Gastrocnemius medialis (tissue), 4 donors: ENCODE measurements around the gene VWA1. TPM values are rescaled to one million over a fixed set of nuclear protein-coding genes. Genes with fewer than 3 reads are reported as not detected.

ENCODE experiments used
- ATAC-seq, 2 donors: fragments of 150-250 bp; one replicate each; pipeline ENCODE4 v1.9.1; 2016
- DNase-seq, 2 donors: peaks; one replicate each; pipeline ENCODE4 v3.0.0-alpha.2; 2019
- H3K27ac ChIP-seq, 4 donors: fragments of 200-600 bp; sonication (generic); 1 replicate in 1 of 4; 2 replicates in 3 of 4; pipeline ENCODE4 v1.5.1; 2016 to 2018; ENCODE audit warnings: mild to moderate bottlenecking in 2 of 4, moderate library complexity in 1 of 4
- H3K27me3 ChIP-seq, 3 donors: fragments of 200-600 bp; sonication (generic) in 2 of 3; 1 replicate in 1 of 3; 2 replicates in 2 of 3; pipeline versions ENCODE4 v1.5.1 to v1.6.0; 2016 to 2019; ENCODE audit warnings: mild to moderate bottlenecking in 1 of 3, moderate library complexity in 1 of 3
- H3K36me3 ChIP-seq, 2 donors: fragments of 200-600 bp; sonication (generic) in 1 of 2; one replicate each; pipeline ENCODE4 v1.5.1; 2017 to 2018
- H3K4me1 ChIP-seq, 2 donors: fragments of 200-600 bp; sonication (generic) in 1 of 2; one replicate each; pipeline ENCODE4 v1.5.1; 2016 to 2017; ENCODE audit warnings: mild to moderate bottlenecking in 2 of 2
- H3K4me3 ChIP-seq, 4 donors: fragments of 200-600 bp; sonication (generic) in 3 of 4; 1 replicate in 1 of 4; 2 replicates in 3 of 4; pipeline ENCODE4 v1.5.1; 2016 to 2019; ENCODE audit warnings: mild to moderate bottlenecking in 2 of 4
- H3K9me3 ChIP-seq, 3 donors: fragments of 200-600 bp; sonication (generic) in 2 of 3; 1 replicate in 1 of 3; 2 replicates in 2 of 3; pipeline ENCODE4 v1.5.1; 2016 to 2019
- POLR2A ChIP-seq, 2 donors: fragments of 450-650 bp; IDR thresholded peaks; one replicate each; pipeline ENCODE4 v1.6.1; 2017; ENCODE audit warnings: antibody characterized with exemption in 2 of 2, mild to moderate bottlenecking in 2 of 2, moderate library complexity in 2 of 2
- in situ Hi-C, 4 donors: fragments of 200-750 bp; cut with MboI; loops; one replicate each; pipeline versions ENCODE4 v1.15.0 to v1.8.0; 2017; ENCODE audit warnings: low sequenced_read_pairs in 4 of 4
- intact Hi-C: fragments of 100-400 bp; cut with DNase I; formaldehyde crosslinking; loops from one replicate; pipeline ENCODE4 v1.15.1; 2023; ENCODE audit warnings: low total_unique reads
- total RNA-seq, 4 donors: library from RNA; depleted of rRNA; stranded (reverse); fragments of >200 nt; gene quantifications; one replicate each; pipeline versions ENCODE4 v1.1.0 to v1.2.3, GENCODE V29; 2016
- TF ChIP-seq, protein P1 (sequence below), 5 experiments: fragments of 450-650 bp in 3 of 5; fragments of 200-600 bp in 2 of 5; sonication (generic) in 2 of 5; IDR thresholded peaks in 4 of 5; conservative IDR thresholded peaks in 1 of 5; 1 replicate in 4 of 5; 2 replicates in 1 of 5; pipeline ENCODE4 v1.5.1; 2016 to 2019; ENCODE audit warnings: antibody characterized with exemption in 5 of 5, mild to moderate bottlenecking in 3 of 5, moderate library complexity in 3 of 5

VWA1 gene
- total RNA-seq, 4 donors from 2014 or later: 2.1 to 8.3 (median 6.0) TPM

DNA sequence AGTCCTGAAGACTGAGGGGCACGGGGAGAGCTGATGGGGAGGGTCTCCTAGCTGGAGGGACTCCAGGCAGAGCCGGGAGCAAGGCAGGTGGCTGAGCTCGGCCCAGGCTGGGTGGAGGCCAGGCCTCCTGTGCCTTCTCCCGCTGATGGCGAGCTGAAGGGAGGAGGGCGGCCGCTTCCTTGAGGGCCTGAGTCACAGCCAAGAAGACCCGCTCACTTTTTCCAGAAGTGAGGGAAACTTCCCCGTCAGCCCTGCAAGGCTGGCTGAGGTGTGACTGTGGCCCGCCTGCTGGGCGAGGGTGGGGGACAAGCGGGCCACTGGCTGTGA lies 1.7 kb upstream of the VWA1 start:
- H3K4me3 ChIP-seq: peak overlapping the region in 3 of 4 donors; percentile 11 to 28 (median 21)
- H3K9me3 ChIP-seq: no peaks in the 10 kb centered on the region
- in situ Hi-C loops: no loop called here
- intact Hi-C loops: no loop called here
- H3K36me3 ChIP-seq: no peaks in the 10 kb centered on the region
- no peak for ATAC-seq
- H3K4me1 ChIP-seq: peaks cover 32 to 64% of the 10 kb centered on the region in 2 donors
- peak overlapping the region; percentile 76 to 81 (median 78) for H3K27ac ChIP-seq
- DNase-seq: no peak
- TF ChIP-seq POLR2A (IDR thresholded peaks at IDR 0.05): no peak
- TF ChIP-seq, protein P1, sequence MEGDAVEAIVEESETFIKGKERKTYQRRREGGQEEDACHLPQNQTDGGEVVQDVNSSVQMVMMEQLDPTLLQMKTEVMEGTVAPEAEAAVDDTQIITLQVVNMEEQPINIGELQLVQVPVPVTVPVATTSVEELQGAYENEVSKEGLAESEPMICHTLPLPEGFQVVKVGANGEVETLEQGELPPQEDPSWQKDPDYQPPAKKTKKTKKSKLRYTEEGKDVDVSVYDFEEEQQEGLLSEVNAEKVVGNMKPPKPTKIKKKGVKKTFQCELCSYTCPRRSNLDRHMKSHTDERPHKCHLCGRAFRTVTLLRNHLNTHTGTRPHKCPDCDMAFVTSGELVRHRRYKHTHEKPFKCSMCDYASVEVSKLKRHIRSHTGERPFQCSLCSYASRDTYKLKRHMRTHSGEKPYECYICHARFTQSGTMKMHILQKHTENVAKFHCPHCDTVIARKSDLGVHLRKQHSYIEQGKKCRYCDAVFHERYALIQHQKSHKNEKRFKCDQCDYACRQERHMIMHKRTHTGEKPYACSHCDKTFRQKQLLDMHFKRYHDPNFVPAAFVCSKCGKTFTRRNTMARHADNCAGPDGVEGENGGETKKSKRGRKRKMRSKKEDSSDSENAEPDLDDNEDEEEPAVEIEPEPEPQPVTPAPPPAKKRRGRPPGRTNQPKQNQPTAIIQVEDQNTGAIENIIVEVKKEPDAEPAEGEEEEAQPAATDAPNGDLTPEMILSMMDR (IDR thresholded peaks at IDR 0.05 in 4 of 5, conservative IDR thresholded peaks at IDR 0.05 in 1 of 5): no peak
- H3K27me3 ChIP-seq: peaks cover 0 to 24% (median 12%) of the 10 kb centered on the region in 3 donors

DNA sequence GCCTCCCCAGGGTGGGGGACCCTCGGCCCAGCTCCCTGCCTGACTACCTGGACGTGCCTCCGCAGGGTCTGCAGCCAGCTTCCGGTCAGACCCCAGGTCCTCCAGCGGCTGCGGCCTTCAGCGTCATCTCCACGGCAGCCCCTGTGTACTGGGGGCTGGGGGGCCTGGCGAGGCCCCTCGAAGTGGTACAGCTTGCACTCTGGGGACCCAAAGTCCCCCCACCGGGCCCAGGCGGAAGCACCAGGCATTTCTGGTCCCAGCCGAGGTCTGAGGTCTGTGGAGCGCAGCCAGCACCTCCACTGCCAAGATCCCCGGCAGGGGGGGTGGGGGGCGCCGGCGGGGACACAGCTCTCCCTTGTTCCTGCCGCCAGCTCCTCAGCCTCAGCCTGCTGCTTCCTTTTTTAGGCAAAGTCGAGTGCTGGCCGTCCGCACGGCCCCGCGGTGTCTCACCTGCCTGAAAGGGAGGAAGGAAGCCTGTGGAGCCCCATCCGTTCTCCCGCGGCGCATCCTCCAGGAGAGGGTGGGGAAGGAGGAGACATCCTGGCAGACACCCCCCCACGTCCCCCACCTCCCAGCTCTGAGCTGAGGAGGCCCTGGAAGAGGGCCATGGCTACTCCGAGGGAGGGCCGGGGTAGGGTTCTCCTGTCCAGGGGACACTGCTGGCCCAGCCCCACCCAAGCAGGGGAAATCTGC lies 1.2 kb upstream of the VWA1 start:
- intact Hi-C loops: no loop called here
- TF ChIP-seq, protein P1 (IDR thresholded peaks at IDR 0.05 in 4 of 5, conservative IDR thresholded peaks at IDR 0.05 in 1 of 5): no peak
- no peak for TF ChIP-seq POLR2A (IDR thresholded peaks at IDR 0.05)
- DNase-seq: no peak
- no peak for ATAC-seq
- peak overlapping the region in 3 of 4 donors; percentile 11 to 28 (median 21) for H3K4me3 ChIP-seq
- no peaks in the 10 kb centered on the region for H3K36me3 ChIP-seq
- in situ Hi-C loops: no loop called here
- peaks cover 0 to 24% (median 9%) of the 10 kb centered on the region in 3 donors for H3K27me3 ChIP-seq
- peaks cover 32 to 64% of the 10 kb centered on the region in 2 donors for H3K4me1 ChIP-seq
- peak overlapping the region; percentile 76 to 81 (median 78) for H3K27ac ChIP-seq
- no peaks in the 10 kb centered on the region for H3K9me3 ChIP-seq

DNA sequence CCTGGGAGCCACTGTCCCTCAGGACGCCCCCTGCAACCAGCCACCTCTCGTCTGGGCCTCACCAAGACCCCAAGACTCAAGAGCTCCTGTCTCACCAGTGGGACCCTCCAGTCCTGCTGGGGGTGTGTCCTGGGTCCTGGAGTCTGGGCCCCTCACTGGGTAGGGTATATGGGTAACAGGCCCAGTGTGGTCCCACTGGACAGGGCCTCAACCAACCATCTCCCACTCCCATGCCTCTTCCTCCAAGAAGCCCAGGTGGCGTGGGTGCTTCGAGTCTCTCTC lies 725 bp upstream of the VWA1 start:
- Histone ChIP-seq H3K27me3 (peaks cover 0 to 24% (median 9%) of the 10 kb centered on the region in 3 donors), H3K27ac (peak overlapping the region; percentile 76 to 81 (median 78)), H3K4me3 (peak overlapping the region in 3 of 4 donors; percentile 44 to 62 (median 50)), H3K36me3 (no peaks in the 10 kb centered on the region), H3K9me3 (no peaks in the 10 kb centered on the region), H3K4me1 (peaks cover 28 to 62% of the 10 kb centered on the region in 2 donors)
- ATAC-seq (no peak), DNase-seq (no peak)
- in situ Hi-C loops (no loop called here), intact Hi-C loops (no loop called here)
- TF ChIP-seq, protein P1 (IDR thresholded peaks at IDR 0.05 in 4 of 5, conservative IDR thresholded peaks at IDR 0.05 in 1 of 5): no peak
- TF ChIP-seq POLR2A (IDR thresholded peaks at IDR 0.05): no peak

DNA sequence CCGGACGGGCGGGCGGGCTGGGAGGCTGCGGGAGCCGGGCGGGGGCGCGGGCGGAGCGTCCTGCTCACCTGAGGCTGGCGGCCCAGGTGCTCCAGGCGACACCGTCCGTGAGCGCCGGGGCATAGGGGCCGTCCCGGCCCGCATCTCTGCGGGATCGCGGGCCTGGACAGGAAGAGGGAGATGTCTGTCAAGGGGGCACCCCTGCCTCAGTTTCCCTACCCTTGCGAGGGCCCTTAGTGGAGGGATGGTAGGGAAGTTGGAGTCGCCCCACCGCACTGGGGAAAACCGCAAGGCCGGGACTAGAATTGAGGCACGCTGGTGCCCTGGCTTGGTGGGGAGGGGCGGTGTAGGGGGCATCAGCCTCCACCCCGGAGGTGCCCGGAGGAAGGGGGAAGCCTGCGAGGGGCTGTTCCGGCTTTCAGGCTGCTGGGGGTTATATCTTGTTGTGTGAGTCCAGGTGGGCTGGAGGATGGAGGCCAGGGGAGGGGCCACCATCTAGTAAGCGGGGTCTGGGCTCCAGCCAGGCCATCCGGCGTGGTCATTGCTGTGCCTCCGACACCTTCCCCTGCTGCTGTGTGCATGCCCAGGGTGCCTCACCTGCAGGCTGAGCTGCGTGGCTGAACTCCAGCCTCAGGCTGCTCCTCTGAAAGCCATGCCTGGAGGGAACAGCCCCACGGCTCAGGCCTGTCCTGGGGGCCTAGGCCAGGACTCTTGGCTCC lies 580 bp downstream of the VWA1 start:
- H3K4me1 ChIP-seq: peaks cover 20 to 56% of the 10 kb centered on the region in 2 donors
- peaks cover 0 to 24% (median 9%) of the 10 kb centered on the region in 3 donors for H3K27me3 ChIP-seq
- H3K27ac ChIP-seq: peak overlapping the region in 2 of 4 donors; percentile 9 to 19
- peak overlapping the region; percentile 30 to 56 (median 46) for H3K4me3 ChIP-seq
- in situ Hi-C loops (no loop called here), intact Hi-C loops (no loop called here)
- ATAC-seq: no peak
- H3K9me3 ChIP-seq: no peaks in the 10 kb centered on the region
- TF ChIP-seq, protein P1 (IDR thresholded peaks at IDR 0.05 in 4 of 5, conservative IDR thresholded peaks at IDR 0.05 in 1 of 5): no peak
- TF ChIP-seq POLR2A (IDR thresholded peaks at IDR 0.05): no peak
- no peaks in the 10 kb centered on the region for H3K36me3 ChIP-seq
- no peak for DNase-seq
